ENCODE results near the gene TMEM204.

TMEM204 gene

DNA sequence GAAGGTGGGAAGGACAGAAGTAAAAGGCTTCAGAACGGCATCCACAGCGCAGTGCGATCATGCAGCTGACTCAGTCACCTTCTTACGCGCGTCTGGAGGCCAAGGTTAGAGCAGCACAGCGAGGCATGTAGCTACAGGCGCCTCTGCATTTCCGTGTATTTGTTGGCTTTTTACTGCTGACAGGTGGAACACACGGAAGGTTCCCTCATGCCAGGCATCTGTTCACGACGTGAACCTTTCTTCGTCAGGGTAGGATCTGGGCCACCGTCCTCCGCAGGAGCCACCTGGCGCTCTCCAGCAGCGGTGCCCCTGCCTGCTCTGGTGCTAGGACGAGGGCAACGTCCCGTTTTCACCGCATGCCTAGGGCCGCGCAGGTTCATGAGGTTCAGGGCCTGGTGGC, 15.3 kb downstream of the TMEM204 start:
- TF ChIP-seq, protein P1, sequence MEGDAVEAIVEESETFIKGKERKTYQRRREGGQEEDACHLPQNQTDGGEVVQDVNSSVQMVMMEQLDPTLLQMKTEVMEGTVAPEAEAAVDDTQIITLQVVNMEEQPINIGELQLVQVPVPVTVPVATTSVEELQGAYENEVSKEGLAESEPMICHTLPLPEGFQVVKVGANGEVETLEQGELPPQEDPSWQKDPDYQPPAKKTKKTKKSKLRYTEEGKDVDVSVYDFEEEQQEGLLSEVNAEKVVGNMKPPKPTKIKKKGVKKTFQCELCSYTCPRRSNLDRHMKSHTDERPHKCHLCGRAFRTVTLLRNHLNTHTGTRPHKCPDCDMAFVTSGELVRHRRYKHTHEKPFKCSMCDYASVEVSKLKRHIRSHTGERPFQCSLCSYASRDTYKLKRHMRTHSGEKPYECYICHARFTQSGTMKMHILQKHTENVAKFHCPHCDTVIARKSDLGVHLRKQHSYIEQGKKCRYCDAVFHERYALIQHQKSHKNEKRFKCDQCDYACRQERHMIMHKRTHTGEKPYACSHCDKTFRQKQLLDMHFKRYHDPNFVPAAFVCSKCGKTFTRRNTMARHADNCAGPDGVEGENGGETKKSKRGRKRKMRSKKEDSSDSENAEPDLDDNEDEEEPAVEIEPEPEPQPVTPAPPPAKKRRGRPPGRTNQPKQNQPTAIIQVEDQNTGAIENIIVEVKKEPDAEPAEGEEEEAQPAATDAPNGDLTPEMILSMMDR (IDR thresholded peaks at IDR 0.05) = no peak
- H3K9me3 ChIP-seq (ENCODE audit: control insufficient read depth, low read length) = no peaks in the 10 kb centered on the region
- no peak overlapping the region for H3K9ac ChIP-seq
- peaks cover 7% of the 10 kb centered on the region for H3K79me2 ChIP-seq
- H3K36me3 ChIP-seq (ENCODE audit: control insufficient read depth, insufficient read depth, low read length) = no peaks in the 10 kb centered on the region
- no peak overlapping the region for H3K4me2 ChIP-seq (ENCODE audit: low read length)
- H2AFZ ChIP-seq = no peak overlapping the region
- H3K27me3 ChIP-seq (ENCODE audit: control insufficient read depth, insufficient read depth, low read length) = no peaks in the 10 kb centered on the region
- H3K27ac ChIP-seq = no peak overlapping the region
- no peaks in the 10 kb centered on the region for H3K4me1 ChIP-seq
- no peak overlapping the region for H3K4me3 ChIP-seq (ENCODE audit: low read depth, low read length)

GRCh38 chr16:1550069-1550468, 16.6 kb downstream of the TMEM204 start:
- no peaks in the 10 kb centered on the region for H3K9me3 ChIP-seq (ENCODE audit: control insufficient read depth, low read length)
- no peak overlapping the region for H3K27ac ChIP-seq
- no peaks in the 10 kb centered on the region for H3K36me3 ChIP-seq (ENCODE audit: control insufficient read depth, insufficient read depth, low read length)
- no peak overlapping the region for H2AFZ ChIP-seq
- no peak overlapping the region for H3K9ac ChIP-seq
- H3K4me1 ChIP-seq = no peaks in the 10 kb centered on the region
- H3K4me2 ChIP-seq (ENCODE audit: low read length) = no peak overlapping the region
- H3K27me3 ChIP-seq (ENCODE audit: control insufficient read depth, insufficient read depth, low read length) = no peaks in the 10 kb centered on the region
- TF ChIP-seq, protein P1 (IDR thresholded peaks at IDR 0.05) = no peak
- peaks cover 5% of the 10 kb centered on the region for H3K79me2 ChIP-seq
- H3K4me3 ChIP-seq (ENCODE audit: low read depth, low read length) = no peak overlapping the region

DNA sequence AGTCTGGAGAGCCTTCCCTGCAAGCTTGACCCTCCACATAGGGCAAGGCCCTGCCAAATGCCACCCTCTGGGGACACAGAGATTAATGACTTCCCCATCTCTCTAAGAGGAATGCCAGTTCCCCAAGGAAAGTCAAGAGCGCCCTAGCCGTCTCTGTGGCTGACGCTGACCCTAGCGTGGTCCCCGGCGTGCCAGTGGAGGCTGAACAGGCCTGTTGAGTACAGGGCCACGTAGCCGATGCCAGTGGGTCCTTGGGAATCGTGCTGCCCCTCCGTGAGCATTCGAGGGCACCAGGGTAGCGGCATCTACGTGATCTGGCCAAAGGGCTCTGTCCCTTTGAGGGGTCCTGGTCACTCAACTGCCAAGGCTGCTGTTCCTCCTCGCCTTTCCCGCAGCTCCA, 17.2 kb downstream of the TMEM204 start:
- Histone ChIP-seq H3K27ac (no peak overlapping the region), H3K4me3 (ENCODE audit: low read depth, low read length) (no peak overlapping the region), H3K4me2 (ENCODE audit: low read length) (no peak overlapping the region), H3K9ac (no peak overlapping the region), H3K36me3 (ENCODE audit: control insufficient read depth, insufficient read depth, low read length) (no peaks in the 10 kb centered on the region), H3K79me2 (peaks cover 5% of the 10 kb centered on the region), H2AFZ (no peak overlapping the region), H3K9me3 (ENCODE audit: control insufficient read depth, low read length) (no peaks in the 10 kb centered on the region), H3K4me1 (no peaks in the 10 kb centered on the region), H3K27me3 (ENCODE audit: control insufficient read depth, insufficient read depth, low read length) (no peaks in the 10 kb centered on the region)
- TF ChIP-seq, protein P1 (IDR thresholded peaks at IDR 0.05) = no peak

DNA sequence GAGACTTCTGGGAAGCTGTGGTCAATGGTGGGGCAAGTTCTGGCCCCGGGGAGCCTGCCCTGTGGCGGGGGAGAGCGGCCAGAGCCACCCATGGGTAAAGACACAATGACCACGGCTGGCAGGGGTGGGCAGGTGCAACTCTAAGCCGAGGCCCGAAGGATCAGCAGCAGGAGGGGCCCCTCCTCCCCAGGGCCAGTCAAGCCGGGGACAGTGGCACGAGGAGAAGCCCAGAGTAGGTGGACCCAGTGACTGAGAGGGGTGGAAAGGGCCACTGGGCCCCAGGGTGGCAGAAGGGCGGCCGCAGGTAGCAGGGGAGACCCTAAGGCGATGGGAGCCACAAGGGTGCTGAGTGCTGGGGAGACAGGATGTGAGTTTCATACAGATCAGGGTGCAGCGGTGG, 17.7 kb downstream of the TMEM204 start:
- Histone ChIP-seq H3K27me3 (ENCODE audit: control insufficient read depth, insufficient read depth, low read length) (no peaks in the 10 kb centered on the region), H3K9ac (no peak overlapping the region), H3K4me3 (ENCODE audit: low read depth, low read length) (no peak overlapping the region), H3K79me2 (peaks cover 5% of the 10 kb centered on the region), H3K4me1 (no peaks in the 10 kb centered on the region), H3K9me3 (ENCODE audit: control insufficient read depth, low read length) (no peaks in the 10 kb centered on the region), H2AFZ (no peak overlapping the region), H3K4me2 (ENCODE audit: low read length) (no peak overlapping the region), H3K36me3 (ENCODE audit: control insufficient read depth, insufficient read depth, low read length) (no peaks in the 10 kb centered on the region), H3K27ac (no peak overlapping the region)
- TF ChIP-seq, protein P1 (IDR thresholded peaks at IDR 0.05) = no peak

GRCh38 chr16:1552129-1552528, 18.7 kb downstream of the TMEM204 start:
- Histone ChIP-seq H2AFZ (no peak overlapping the region), H3K4me2 (ENCODE audit: low read length) (no peak overlapping the region), H3K27me3 (ENCODE audit: control insufficient read depth, insufficient read depth, low read length) (no peaks in the 10 kb centered on the region), H3K9me3 (ENCODE audit: control insufficient read depth, low read length) (no peaks in the 10 kb centered on the region), H3K79me2 (peaks cover 5% of the 10 kb centered on the region), H3K4me3 (ENCODE audit: low read depth, low read length) (no peak overlapping the region), H3K4me1 (no peaks in the 10 kb centered on the region), H3K36me3 (ENCODE audit: control insufficient read depth, insufficient read depth, low read length) (no peaks in the 10 kb centered on the region), H3K27ac (no peak overlapping the region), H3K9ac (no peak overlapping the region)
- TF ChIP-seq, protein P1 (IDR thresholded peaks at IDR 0.05) = no peak

Measured in parathyroid adenoma (tissue), 2 donors.